PC-9 (cell line): ENCODE results near the gene CDH12.

Experiments used
- CTCF ChIP-seq: fragments of 200-600 bp; sonication (generic); conservative IDR thresholded peaks from 2 replicates; pipeline ENCODE4 v1.6.1; 2017; ENCODE audit warnings: mixed run types, antibody characterized with exemption, mild to moderate bottlenecking, moderate library complexity
- EZH2 ChIP-seq: fragments of 200-600 bp; sonication (generic); IDR thresholded peaks from 2 replicates; pipeline ENCODE4 v1.8.0; 2017; ENCODE audit warnings: antibody characterized with exemption, low read depth

GRCh38 chr5:22751536-22751935, 101.6 kb downstream of the CDH12 start:
- TF ChIP-seq CTCF: no peak
- TF ChIP-seq EZH2: no peak
